NCI-H146 treated with DMSO at 0.1 percent for 48 hours (cell line): Measurements from ENCODE around the gene CCL17.
A peak's percentile ranks its signal among the peaks of the same experiment; 100 is the strongest.
"Not testable (repeated sequence)": the region's sequence is repeated elsewhere in the genome, so short reads cannot be mapped to it uniquely, and the experiment has no call there.

ENCODE experiments used
- DNase-seq: peaks from one replicate; lab custom pipeline; 2025; ENCODE audit not compliant: unreplicated experiment; lab: John Stamatoyannopoulos, UW

The CCL17 gene

GRCh38 chr16:57403965-57404817, at the start of gene CCL17:
Gene CCL17, plus strand, starts transcription at chr16:57404767. Its CDS starts 9,166 bp downstream, at chr16:57413933.
- DNase-seq: no peak

- no peak for DNase-seq
Measured at GRCh38 chr16:57355898-57356414, 48.6 kb upstream of the CCL17 start.

GRCh38 chr16:57356547-57356946, 48.0 kb upstream of the CCL17 start:
- no peak for DNase-seq

DNA sequence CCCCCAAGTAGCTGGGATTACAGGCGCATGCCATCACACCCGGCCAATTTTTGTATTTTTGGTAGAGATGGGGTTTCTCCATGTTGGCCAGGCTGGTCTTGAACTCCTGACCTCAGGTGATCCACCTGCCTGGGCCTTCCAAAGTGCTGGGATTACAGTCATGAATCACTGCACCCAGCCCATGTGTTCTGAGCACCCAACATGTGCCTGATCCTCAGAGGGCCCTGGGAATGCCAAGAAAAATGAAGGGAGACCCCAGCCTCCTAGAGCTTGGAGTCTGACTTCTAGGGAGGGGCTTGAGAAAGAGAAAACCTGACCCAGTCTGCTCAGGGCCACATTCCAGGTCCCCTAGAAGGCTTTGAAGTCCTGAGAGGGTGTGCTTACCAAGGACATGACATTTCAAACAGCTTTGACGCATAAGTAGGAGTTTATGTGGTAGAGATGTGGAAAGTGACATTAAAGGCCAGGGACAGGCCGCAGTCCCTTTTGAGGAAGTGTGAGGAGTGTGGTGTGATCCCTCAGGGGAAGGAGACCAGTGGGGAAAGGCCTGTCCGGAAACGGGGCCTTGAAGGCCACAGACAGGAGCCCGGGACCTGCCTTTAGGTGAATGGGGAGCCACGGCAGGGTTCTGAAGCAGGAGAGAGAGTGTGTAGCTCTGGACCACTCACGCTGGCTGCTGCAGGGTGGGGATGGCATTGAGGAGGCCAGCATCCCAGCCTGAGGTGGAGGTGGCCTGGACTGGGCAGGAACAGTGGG, 47.1 kb upstream of the CCL17 start:
- no peak for DNase-seq

- DNase-seq: no peak
Measured at GRCh38 chr16:57358086-57358420, 46.5 kb upstream of the CCL17 start.

- DNase-seq: no peak
Measured at GRCh38 chr16:57358527-57359095, 46.0 kb upstream of the CCL17 start, which contains the start of gene CCL22. Gene CCL22, plus strand, starts transcription at chr16:57358783. Its CDS starts 34 bp downstream, at chr16:57358817.

DNA sequence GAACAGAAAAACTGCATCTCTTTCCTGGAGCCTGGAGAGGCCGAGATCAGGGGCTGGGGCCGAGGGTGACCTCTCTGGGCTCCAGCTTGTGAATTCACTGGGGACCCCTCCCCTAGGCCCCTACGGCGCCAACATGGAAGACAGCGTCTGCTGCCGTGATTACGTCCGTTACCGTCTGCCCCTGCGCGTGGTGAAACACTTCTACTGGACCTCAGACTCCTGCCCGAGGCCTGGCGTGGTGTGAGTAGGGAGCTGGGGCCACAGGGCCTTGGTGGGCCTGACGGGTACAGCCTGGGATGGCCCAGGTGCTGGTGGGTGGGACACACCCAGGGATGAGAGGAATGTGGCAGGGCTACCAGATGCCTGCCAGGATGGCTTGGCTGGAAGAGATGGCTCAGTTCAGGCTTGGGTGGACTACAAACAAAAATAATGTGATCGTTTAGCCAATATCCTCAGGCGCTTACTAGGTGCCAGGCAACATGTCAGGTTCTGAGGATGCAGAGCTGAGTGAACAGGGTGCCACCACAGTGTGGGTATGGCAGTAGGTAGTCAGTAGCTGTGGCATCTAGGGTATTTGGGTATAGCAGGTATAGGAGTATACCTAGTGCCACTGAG, 44.1 kb upstream of the CCL17 start:
- DNase-seq: no peak

- DNase-seq: no peak
Measured at GRCh38 chr16:57361404-57361803, 43.2 kb upstream of the CCL17 start.

DNA sequence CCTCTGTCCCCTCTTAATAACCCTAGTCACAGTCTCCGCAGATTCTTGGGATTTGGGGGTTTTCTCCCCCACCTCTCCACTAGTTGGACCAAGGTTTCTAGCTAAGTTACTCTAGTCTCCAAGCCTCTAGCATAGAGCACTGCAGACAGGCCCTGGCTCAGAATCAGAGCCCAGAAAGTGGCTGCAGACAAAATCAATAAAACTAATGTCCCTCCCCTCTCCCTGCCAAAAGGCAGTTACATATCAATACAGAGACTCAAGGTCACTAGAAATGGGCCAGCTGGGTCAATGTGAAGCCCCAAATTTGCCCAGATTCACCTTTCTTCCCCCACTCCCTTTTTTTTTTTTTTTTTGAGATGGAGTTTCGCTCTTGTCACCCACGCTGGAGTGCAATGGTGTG, 40.4 kb upstream of the CCL17 start:
- DNase-seq: no peak

- DNase-seq: no peak
Measured at GRCh38 chr16:57366544-57367040, 38.0 kb upstream of the CCL17 start.

DNA sequence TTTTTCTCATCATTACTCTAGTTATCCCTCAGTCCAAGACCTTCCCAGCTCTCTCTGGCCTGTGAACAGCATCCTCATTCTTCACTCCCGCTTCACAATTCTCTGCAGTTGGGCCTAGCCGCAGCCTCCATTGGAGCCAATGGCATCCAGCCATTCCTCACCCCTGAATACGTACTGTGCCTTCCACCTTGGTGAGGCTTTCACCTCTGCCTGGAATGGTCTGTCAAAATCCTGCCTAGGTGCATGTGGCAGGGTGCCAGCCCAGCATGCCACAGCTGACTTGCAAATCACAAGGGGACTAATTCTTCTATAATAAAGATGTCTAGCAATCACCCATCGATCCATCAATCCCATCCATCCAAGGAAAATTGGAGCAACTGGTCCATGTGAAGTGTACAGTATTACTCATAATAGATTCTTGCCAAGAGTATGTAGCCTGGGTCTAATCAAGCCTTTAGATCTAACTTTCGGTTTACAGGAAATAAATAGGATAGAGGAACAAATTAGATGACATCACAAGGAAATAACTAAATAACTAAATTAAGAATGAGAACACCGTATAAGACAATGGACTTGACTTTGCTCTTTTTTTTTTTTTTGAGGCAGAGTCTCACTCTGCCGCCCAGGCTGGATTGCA, 37.3 kb upstream of the CCL17 start:
- DNase-seq: no peak

GRCh38 chr16:57371494-57372371, 32.8 kb upstream of the CCL17 start:
- DNase-seq: no peak

- peak; percentile 1 for DNase-seq
Measured at GRCh38 chr16:57372372-57373116, 32.0 kb upstream of the CCL17 start, which contains the start of gene CX3CL1. Gene CX3CL1, plus strand, starts transcription at chr16:57372490. Its CDS starts 79 bp downstream, at chr16:57372569.

DNA sequence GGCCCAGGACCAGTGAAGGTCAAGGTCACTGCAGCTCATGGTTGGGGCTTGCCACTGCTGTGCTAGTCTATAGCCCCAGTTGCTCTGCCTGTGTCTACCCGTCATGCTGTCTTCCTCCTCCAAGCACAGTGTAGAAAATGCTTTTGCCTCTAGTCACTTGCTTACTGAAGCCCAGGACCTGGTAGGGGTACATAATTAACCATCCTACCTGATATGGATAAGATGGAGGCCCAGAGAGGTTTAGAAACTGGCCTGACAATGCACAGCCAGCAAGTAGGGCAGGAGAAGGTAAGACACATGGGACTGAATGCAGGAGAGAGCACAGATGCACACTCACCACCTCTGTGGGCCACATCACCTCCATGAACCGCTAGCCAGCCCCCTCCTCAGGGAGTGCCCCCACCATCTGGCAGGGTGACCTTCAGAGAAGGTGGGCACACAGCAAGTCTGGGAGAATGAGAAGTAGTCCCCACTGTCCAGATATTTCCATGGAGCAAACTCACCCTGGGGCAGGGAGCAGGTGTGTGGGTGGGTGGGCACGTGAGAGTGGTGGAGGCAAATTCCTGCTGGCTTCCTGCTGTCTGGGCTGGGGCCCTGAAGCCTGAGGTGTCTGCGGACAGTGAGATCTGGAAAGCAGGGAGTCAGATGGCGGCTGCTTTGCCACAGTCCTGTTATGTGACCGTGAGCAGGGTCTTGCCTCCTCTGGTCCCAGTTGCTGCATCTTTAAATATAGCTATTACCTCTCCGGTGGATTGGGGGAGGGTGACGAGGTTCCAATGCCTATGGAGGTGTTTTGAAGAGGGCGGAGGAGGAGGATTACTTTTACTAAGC, 31.2 kb upstream of the CCL17 start:
- no peak for DNase-seq

DNA sequence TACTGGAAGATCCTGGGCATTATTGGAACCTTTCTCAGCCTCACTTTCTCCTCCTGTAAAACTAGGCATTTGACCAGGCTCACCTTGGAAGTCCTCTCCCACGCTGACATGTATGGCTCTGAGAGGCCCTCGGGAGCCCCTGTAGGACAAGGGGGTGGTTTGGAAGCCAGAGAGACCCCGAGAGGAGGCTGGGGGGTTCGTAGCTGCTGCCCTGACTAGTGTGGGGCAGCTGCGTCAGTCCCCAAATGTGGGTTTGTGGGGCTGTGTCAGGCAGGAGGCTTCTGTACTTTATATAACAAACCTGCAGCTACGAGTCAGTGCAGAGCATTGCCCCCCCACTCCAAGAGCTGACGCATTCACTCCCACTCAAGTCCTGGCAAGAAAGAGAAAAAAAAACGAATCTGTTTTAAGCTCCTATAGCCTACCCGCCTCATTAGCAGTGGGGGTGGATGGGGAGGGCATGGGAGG, 30.5 kb upstream of the CCL17 start:
- no peak for DNase-seq

DNA sequence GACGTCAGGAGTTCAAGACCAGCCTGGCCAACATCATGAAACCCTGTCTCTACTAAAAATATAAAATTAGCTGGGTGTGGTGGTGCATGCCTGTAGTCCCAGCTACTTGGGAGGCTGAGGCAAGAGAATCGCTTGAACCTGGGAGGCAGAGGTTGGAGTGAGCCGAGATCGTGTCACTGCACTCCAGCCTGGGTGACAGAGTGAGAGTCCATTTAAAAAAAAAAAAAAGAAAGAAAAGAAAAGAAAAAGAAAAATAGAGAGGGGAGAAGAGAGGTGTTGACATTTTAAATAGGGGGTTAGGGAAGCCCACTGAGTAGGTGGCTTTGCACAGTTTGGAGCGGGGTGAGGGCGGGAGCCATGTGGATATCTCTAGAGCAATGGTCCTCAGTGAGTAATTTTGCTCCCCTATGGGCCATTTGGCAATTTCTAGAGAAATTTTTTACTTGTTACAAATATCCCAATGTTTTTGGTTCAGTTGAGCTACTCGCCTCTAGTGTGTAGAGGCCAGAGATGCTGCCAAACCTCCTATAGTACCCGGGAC, 29.6 kb upstream of the CCL17 start:
- DNase-seq: not testable (repeated sequence)

- no peak for DNase-seq
Measured at GRCh38 chr16:57376313-57376818, 28.2 kb upstream of the CCL17 start.
